ENCODE data around the gene PHRF1. TPM values are rescaled to one million over a fixed set of nuclear protein-coding genes. Genes with fewer than 3 reads are reported as not detected.
A peak's percentile ranks its signal among the peaks of the same experiment; 100 is the strongest.

Gene PHRF1
- total RNA-seq, 2 donors from 2014 or later: 31.3 to 39.6 TPM

- peak overlapping the region; percentile 98 for H3K4me3 ChIP-seq
- peaks cover 14 to 22% of the 10 kb centered on the region in 2 donors for H3K4me1 ChIP-seq (ENCODE audit: control insufficient read depth in 1 of 2, low read depth in 2 of 2)
- H3K36me3 ChIP-seq: peaks cover 33% of the 10 kb centered on the region
- H3K9me3 ChIP-seq: no peaks in the 10 kb centered on the region
- ATAC-seq (ENCODE audit: insufficient number of reproducible peaks, low FRiP score, low read depth) (no peak), DNase-seq (ENCODE audit: low spot score) (no peak)
- TF ChIP-seq, protein P1, sequence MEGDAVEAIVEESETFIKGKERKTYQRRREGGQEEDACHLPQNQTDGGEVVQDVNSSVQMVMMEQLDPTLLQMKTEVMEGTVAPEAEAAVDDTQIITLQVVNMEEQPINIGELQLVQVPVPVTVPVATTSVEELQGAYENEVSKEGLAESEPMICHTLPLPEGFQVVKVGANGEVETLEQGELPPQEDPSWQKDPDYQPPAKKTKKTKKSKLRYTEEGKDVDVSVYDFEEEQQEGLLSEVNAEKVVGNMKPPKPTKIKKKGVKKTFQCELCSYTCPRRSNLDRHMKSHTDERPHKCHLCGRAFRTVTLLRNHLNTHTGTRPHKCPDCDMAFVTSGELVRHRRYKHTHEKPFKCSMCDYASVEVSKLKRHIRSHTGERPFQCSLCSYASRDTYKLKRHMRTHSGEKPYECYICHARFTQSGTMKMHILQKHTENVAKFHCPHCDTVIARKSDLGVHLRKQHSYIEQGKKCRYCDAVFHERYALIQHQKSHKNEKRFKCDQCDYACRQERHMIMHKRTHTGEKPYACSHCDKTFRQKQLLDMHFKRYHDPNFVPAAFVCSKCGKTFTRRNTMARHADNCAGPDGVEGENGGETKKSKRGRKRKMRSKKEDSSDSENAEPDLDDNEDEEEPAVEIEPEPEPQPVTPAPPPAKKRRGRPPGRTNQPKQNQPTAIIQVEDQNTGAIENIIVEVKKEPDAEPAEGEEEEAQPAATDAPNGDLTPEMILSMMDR (IDR thresholded peaks at IDR 0.05): no peak
- H3K27ac ChIP-seq: peak overlapping the region; percentile 96 to 97
- no peaks in the 10 kb centered on the region for H3K27me3 ChIP-seq (replicated peaks; ENCODE audit: insufficient read depth)
Observed at GRCh38 chr11:614623-615503, 38.6 kb downstream of the PHRF1 start.

DNA sequence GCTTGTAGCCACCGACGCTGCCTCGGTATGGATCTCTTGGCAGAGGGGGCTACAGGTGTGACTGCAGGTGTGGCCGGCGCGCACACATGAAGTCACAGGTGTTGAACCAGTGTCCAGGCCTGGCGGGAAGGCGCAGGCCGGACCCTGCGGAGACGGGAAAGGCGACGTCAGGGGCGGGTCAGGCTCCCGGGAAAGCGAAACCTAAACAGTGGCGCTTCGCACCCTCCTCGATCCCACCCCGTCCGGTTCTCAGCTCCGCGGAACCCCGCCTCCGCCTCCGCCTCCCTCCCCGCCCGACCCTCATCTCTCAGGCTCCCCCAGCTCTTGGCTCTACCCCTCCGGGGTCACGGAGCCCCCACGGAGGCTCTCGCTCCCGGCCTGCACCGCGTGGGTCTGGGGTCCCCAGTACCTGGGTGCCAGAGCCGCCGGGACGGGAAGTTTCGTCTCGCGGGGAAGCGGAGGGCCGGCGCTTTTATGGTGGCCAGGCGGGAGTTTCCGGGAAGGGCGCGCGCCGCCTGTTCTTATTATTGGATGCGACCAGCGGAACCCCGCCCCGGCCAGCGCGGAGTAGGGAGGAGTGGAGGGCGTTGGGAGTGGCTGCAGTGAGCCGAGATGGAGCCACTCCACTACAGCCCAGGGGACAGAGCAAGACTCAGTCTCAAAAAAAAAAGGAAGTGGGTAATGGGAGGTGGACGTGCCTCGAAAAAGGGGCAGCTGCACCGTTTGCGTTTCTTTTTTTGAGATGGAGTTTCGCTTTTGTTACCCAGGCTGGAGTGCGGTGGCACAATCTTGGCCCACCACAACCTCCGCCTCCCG, 39.4 kb downstream of the PHRF1 start, which contains the start of gene IRF7:
Gene IRF7 (minus strand): TSS at position 447 of the 816 bp plus-strand sequence. CDS start 586 bp downstream, outside the sequence.
- Histone ChIP-seq H3K27me3 (replicated peaks; ENCODE audit: insufficient read depth) (no peaks in the 10 kb centered on the region), H3K9me3 (no peaks in the 10 kb centered on the region), H3K4me3 (peak within 1 kb of the TSS; percentile 98), H3K27ac (peak within 1 kb of the TSS; percentile 96 to 97), H3K4me1 (ENCODE audit: control insufficient read depth in 1 of 2, low read depth in 2 of 2) (peaks cover 14 to 22% of the 10 kb centered on the region in 2 donors), H3K36me3 (peaks cover 25% of the 10 kb centered on the region)
- TF ChIP-seq, protein P1 (IDR thresholded peaks at IDR 0.05): no peak
- DNase-seq (ENCODE audit: low spot score) (peak; percentile 95), ATAC-seq (ENCODE audit: insufficient number of reproducible peaks, low FRiP score, low read depth) (peak; percentile 66)

DNA sequence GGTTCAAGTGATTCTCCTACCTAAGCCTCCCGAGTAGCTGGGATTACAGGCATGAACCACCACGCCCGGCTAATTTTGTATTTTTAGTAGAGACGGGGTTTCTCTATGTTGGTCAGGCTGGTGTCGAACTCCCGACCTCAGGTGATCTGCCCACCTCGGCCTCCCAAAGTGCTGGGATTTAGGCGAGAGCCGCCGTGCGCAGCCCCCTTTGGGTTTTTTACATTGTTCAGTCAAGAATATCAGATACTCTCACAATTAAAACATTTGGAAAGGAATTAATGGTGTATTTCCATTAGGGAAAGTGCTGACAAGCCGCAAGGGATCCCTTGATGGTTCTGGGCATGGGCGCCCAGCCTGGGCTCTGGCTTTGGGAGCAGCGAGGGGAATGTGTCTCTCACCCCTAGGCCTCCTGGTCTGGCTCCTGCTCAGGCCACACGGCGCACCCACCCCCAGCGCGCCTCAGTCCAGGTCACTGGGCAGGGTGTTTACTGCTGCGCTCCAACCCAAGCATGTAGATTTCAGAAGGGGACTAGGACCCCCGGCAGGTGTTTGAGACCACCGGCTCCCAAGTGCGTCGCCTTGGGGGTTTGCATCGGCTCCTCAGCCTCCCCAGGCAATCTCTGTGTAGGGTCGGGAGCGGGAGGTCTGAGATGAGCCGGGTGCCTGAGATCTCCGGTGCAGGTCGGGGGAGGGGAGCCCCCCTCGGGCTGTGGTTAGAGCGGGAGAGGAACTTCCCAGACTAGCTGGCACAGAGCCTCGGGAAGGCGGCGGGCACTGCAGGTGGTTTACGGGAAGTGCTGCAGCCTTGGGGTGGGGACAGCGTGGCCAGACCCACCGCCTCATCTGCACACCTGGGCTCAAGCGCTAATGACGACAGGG, 40.3 kb downstream of the PHRF1 start:
- ATAC-seq (ENCODE audit: insufficient number of reproducible peaks, low FRiP score, low read depth) (no peak), DNase-seq (ENCODE audit: low spot score) (no peak)
- TF ChIP-seq, protein P1 (IDR thresholded peaks at IDR 0.05): no peak
- H3K9me3 ChIP-seq: no peaks in the 10 kb centered on the region
- peaks cover 16% of the 10 kb centered on the region for H3K36me3 ChIP-seq
- peak overlapping the region; percentile 96 to 97 for H3K27ac ChIP-seq
- H3K4me3 ChIP-seq: peak overlapping the region; percentile 98
- H3K27me3 ChIP-seq (replicated peaks; ENCODE audit: insufficient read depth): no peaks in the 10 kb centered on the region
- H3K4me1 ChIP-seq (ENCODE audit: control insufficient read depth in 1 of 2, low read depth in 2 of 2): peaks cover 14 to 22% of the 10 kb centered on the region in 2 donors

DNA sequence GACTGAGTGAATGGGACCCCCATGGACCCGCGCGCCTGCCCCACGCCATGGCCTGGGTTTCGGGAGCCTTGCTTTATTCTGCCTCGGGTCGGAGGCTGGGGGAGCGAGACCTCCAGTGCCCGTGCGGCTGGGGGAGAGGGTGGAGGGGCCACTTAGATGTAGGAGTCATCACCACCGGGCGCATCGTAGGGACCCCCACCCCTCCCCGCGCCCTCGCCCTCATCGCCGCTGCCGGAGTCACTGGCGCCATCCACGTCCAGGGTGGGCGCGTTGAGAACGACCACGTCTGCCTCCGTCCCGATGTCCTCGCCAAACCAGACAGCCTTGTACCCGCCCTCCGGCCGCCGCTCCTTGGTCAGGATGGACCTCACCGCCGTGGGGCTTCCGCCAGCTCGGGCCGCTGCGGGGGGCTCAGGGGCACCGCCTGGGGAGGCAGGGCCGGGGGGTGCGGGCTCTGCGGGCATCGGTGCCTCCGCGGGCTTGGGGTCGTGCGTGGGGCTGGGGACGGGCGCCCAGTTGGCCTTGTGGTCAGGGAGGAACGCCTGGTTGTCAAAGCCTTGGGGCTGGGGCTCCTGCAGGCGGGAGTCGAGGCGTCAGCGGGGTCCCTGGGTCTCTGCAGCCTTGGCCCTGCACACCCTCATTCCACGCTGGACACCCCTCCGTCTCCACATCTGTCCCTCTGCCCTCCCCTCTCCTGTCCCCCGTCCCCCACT, 41.1 kb downstream of the PHRF1 start:
- no peak for DNase-seq (ENCODE audit: low spot score)

More for the DNA sequence above, 41.1 kb downstream of the PHRF1 start:
- TF ChIP-seq, protein P1 (IDR thresholded peaks at IDR 0.05): no peak
- peaks cover 10% of the 10 kb centered on the region for H3K36me3 ChIP-seq
- no peak for ATAC-seq (ENCODE audit: insufficient number of reproducible peaks, low FRiP score, low read depth)
- H3K27ac ChIP-seq: no peak overlapping the region
- no peaks in the 10 kb centered on the region for H3K27me3 ChIP-seq (replicated peaks; ENCODE audit: insufficient read depth)
- no peaks in the 10 kb centered on the region for H3K9me3 ChIP-seq
- peaks cover 14 to 22% of the 10 kb centered on the region in 2 donors for H3K4me1 ChIP-seq (ENCODE audit: control insufficient read depth in 1 of 2, low read depth in 2 of 2)
- no peak overlapping the region for H3K4me3 ChIP-seq
